Measurements from ENCODE around the gene AP1B1. TPM values are rescaled to one million over a fixed set of nuclear protein-coding genes. Genes with fewer than 3 reads are reported as not detected.

Gene AP1B1
- polyA plus RNA-seq, 2 of the 4 experiments (the other 2 are of a cell fraction), result 22.5 to 27.0 TPM

DNA sequence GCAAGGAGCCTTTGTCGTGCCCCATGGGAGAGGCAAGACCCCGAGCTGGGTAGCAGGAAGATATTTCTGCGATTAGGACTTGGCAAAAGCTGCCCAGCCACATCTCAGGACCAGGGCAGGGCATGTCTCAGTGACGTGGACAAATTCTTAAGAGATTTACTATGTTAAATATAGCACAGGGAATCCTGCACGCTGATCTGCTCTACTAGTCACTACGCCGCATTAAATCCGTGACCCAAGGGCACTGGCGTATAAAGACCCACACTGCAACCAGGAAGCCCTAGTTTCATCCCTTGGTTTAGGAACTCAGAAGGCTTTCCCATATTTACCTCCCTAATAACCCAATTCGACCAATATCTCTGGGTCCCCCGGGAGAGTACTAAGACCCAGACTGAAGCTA lies 35.1 kb downstream of the AP1B1 start:
- no peak for DNase-seq (ENCODE audit: low read depth in 1 of 2, low spot score in 1 of 2)
- TF ChIP-seq SMC3 (IDR thresholded peaks at IDR 0.05) (no peak), GATA3 (IDR thresholded peaks at IDR 0.05; ENCODE audit: borderline replicate concordance) (no peak), BCL3 (IDR thresholded peaks at IDR 0.05) (no peak), TP53 (CRISPR knock-in tag; IDR thresholded peaks at IDR 0.05) (no peak), CHD4 (IDR thresholded peaks at IDR 0.05; ENCODE audit: borderline replicate concordance) (no peak), CBX8 (IDR thresholded peaks at IDR 0.05) (no peak), JUN (IDR thresholded peaks at IDR 0.05) (no peak), NFE2L2 (conservative IDR thresholded peaks at IDR 0.05; ENCODE audit: low read length) (no peak), ZC3H11A (IDR thresholded peaks at IDR 0.05) (no peak), RFX5 (IDR thresholded peaks at IDR 0.05) (no peak), RNF2 (IDR thresholded peaks at IDR 0.05; ENCODE audit: borderline replicate concordance, low read depth) (no peak), HOXB5 (CRISPR knock-in tag; IDR thresholded peaks at IDR 0.05) (no peak), FOSL2 (IDR thresholded peaks at IDR 0.05) (no peak), FOSL2 (CRISPR knock-in tag; IDR thresholded peaks at IDR 0.05) (no peak), ZNF302 (CRISPR knock-in tag; IDR thresholded peaks at IDR 0.05) (no peak), HES2 (IDR thresholded peaks at IDR 0.05) (no peak)
- TF ChIP-seq, protein P1, sequence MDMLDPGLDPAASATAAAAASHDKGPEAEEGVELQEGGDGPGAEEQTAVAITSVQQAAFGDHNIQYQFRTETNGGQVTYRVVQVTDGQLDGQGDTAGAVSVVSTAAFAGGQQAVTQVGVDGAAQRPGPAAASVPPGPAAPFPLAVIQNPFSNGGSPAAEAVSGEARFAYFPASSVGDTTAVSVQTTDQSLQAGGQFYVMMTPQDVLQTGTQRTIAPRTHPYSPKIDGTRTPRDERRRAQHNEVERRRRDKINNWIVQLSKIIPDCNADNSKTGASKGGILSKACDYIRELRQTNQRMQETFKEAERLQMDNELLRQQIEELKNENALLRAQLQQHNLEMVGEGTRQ (IDR thresholded peaks at IDR 0.05), result no peak
- TF ChIP-seq, protein P2, sequence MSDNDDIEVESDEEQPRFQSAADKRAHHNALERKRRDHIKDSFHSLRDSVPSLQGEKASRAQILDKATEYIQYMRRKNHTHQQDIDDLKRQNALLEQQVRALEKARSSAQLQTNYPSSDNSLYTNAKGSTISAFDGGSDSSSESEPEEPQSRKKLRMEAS (IDR thresholded peaks at IDR 0.05), result no peak
- TF ChIP-seq, protein P3, sequence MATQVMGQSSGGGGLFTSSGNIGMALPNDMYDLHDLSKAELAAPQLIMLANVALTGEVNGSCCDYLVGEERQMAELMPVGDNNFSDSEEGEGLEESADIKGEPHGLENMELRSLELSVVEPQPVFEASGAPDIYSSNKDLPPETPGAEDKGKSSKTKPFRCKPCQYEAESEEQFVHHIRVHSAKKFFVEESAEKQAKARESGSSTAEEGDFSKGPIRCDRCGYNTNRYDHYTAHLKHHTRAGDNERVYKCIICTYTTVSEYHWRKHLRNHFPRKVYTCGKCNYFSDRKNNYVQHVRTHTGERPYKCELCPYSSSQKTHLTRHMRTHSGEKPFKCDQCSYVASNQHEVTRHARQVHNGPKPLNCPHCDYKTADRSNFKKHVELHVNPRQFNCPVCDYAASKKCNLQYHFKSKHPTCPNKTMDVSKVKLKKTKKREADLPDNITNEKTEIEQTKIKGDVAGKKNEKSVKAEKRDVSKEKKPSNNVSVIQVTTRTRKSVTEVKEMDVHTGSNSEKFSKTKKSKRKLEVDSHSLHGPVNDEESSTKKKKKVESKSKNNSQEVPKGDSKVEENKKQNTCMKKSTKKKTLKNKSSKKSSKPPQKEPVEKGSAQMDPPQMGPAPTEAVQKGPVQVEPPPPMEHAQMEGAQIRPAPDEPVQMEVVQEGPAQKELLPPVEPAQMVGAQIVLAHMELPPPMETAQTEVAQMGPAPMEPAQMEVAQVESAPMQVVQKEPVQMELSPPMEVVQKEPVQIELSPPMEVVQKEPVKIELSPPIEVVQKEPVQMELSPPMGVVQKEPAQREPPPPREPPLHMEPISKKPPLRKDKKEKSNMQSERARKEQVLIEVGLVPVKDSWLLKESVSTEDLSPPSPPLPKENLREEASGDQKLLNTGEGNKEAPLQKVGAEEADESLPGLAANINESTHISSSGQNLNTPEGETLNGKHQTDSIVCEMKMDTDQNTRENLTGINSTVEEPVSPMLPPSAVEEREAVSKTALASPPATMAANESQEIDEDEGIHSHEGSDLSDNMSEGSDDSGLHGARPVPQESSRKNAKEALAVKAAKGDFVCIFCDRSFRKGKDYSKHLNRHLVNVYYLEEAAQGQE (IDR thresholded peaks at IDR 0.05), result no peak
- 88% methylated on average over 11 of the region's 11 CpGs for WGBS (ENCODE audit: missing lambda C conversion rate)
- no peaks in the 10 kb centered on the region for H3K4me1 ChIP-seq
- ChIA-PET CTCF (interaction anchor here (3.2 kb wide), 1 partner anchor 47 kb away, joined by 11 read pairs; the partner anchor contains the start of gene GAS2L1), POLR2A (no interaction called here)
- no peak for ATAC-seq
- no peak overlapping the region for H3K27ac ChIP-seq
- H3K9me3 ChIP-seq, result no peaks in the 10 kb centered on the region
- FAIRE-seq, result no peak
- H3K4me3 ChIP-seq, result no peak overlapping the region
- no peak overlapping the region for H3K4me2 ChIP-seq

DNA sequence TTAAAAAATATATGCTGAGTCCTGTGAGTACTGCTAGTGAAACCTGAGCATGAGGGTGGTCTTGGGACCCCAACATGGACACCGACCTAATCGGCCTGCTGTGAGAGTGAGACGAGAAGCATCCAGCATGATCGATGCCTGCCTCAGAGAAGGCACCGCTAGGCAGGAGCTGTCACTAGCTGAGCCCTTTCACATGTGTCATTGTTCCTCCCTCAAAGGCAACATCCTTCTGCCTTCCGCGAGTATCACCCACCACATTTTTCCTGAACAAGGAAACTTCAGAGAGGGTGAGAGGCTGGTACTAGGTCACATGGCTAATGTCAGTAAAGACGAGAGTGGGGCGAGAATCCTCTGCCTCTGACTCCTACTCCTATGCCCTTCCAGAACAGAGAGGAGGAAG lies 35.6 kb downstream of the AP1B1 start:
- Histone ChIP-seq H3K4me3 (no peak overlapping the region), H3K27ac (no peak overlapping the region), H3K4me1 (no peaks in the 10 kb centered on the region), H3K4me2 (no peak overlapping the region), H3K9me3 (no peaks in the 10 kb centered on the region)
- TF ChIP-seq CEBPB (IDR thresholded peaks at IDR 0.05) (no peak), HDAC2 (IDR thresholded peaks at IDR 0.05) (no peak), ELK1 (IDR thresholded peaks at IDR 0.05; ENCODE audit: low read depth, low read length) (no peak), TP53 (CRISPR knock-in tag; IDR thresholded peaks at IDR 0.05) (no peak), ESRRA (IDR thresholded peaks at IDR 0.05; ENCODE audit: borderline replicate concordance, low read length) (no peak), HOXB5 (CRISPR knock-in tag; IDR thresholded peaks at IDR 0.05) (no peak), RCOR1 (IDR thresholded peaks at IDR 0.05; ENCODE audit: low read depth, low read length) (no peak), KDM5A (IDR thresholded peaks at IDR 0.05) (no peak), SREBF2 (IDR thresholded peaks at IDR 0.05) (no peak), CBX8 (IDR thresholded peaks at IDR 0.05) (no peak), HMGXB4 (CRISPR knock-in tag; IDR thresholded peaks at IDR 0.05; ENCODE audit: borderline replicate concordance) (no peak), RAD21 (conservative IDR thresholded peaks at IDR 0.05 in 1 of 2, IDR thresholded peaks at IDR 0.05 in 1 of 2) (no peak), MYC (IDR thresholded peaks at IDR 0.05; ENCODE audit: borderline replicate concordance, low read length) (no peak)
- TF ChIP-seq, protein P4, sequence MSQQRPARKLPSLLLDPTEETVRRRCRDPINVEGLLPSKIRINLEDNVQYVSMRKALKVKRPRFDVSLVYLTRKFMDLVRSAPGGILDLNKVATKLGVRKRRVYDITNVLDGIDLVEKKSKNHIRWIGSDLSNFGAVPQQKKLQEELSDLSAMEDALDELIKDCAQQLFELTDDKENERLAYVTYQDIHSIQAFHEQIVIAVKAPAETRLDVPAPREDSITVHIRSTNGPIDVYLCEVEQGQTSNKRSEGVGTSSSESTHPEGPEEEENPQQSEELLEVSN (IDR thresholded peaks at IDR 0.05; ENCODE audit: borderline replicate concordance, low read depth), result no peak
- FAIRE-seq, result no peak
- WGBS (ENCODE audit: missing lambda C conversion rate), result 92% methylated on average over 9 of the region's 9 CpGs
- POLR2A ChIA-PET, result no interaction called here
- CTCF ChIA-PET, result interaction anchor here (3.2 kb wide), 1 partner anchor 46 kb away, joined by 11 read pairs; the partner anchor contains the start of gene GAS2L1
- no peak for ATAC-seq
- DNase-seq (ENCODE audit: low read depth in 1 of 2, low spot score in 1 of 2), result no peak

Measured in A549 (cell line).